ENCODE data around the gene SIRT7.

- no peak for TF ChIP-seq CTCF (conservative IDR thresholded peaks at IDR 0.05)
- TF ChIP-seq EZH2 (IDR thresholded peaks at IDR 0.05; ENCODE audit: low read depth), result no peak
Measured at GRCh38 chr17:81913394-81914102, 4.4 kb downstream of the SIRT7 start.
